Colonic mucosa (tissue), 4 donors: ENCODE results near the gene HAUS2. TPM values are rescaled to one million over a fixed set of nuclear protein-coding genes. Genes with fewer than 3 reads are reported as not detected.
"Not testable (repeated sequence)": the region's sequence is repeated elsewhere in the genome, so short reads cannot be mapped to it uniquely, and the experiment has no call there.

Source experiments
- DNase-seq: peaks from one replicate; pipeline ENCODE4 v3.0.0-alpha.2; 2020
- H3K27ac ChIP-seq: fragments of 200-600 bp; one replicate; pipeline ENCODE4 v1.8.0; 2021
- H3K27me3 ChIP-seq: fragments of 200-600 bp; one replicate; pipeline ENCODE4 v1.8.0; 2021
- H3K36me3 ChIP-seq: fragments of 200-600 bp; one replicate; pipeline ENCODE4 v1.8.0; 2021
- H3K4me1 ChIP-seq: fragments of 200-600 bp; one replicate; pipeline ENCODE4 v1.8.0; 2021; ENCODE audit warnings: mild to moderate bottlenecking
- H3K4me3 ChIP-seq: fragments of 200-600 bp; one replicate; pipeline ENCODE4 v1.8.0; 2021
- H3K9ac ChIP-seq, 2 donors: one replicate each; pipeline ENCODE4 v1.7.0; 2013; ENCODE audit warnings: control low read depth in 2 of 2, low read depth in 2 of 2, low read length in 2 of 2
- H3K9me3 ChIP-seq: fragments of 200-600 bp; one replicate; pipeline ENCODE4 v1.8.0; 2021
- intact Hi-C: fragments of 100-400 bp; cut with DNase I; formaldehyde crosslinking; loops from one replicate; pipeline ENCODE4 v1.14.1; 2022
- total RNA-seq, 2 donors: library from RNA; stranded (reverse); fragmentation: NEBNext Ultra II Directional in 1 of 2; extraction: Animal tissue kit (Norgen Biotek cat#: 25700) in 1 of 2; gene quantifications; one replicate each; pipeline ENCODE4 v1.2.1, GENCODE V29; 2021
- TF ChIP-seq, protein P1 (sequence below): fragments of 200-600 bp; IDR thresholded peaks from one replicate; pipeline ENCODE4 v1.8.0; 2022; ENCODE audit warnings: antibody characterized with exemption, mild to moderate bottlenecking
- donor health status: healthy.
- donor health status: DM: no; HTN: no; CAD: no.
- donor health status: DM: no; HTN: no; CAD: no.

The HAUS2 gene
- total RNA-seq, 2 donors from 2014 or later: 16.0 to 21.3 TPM

DNA sequence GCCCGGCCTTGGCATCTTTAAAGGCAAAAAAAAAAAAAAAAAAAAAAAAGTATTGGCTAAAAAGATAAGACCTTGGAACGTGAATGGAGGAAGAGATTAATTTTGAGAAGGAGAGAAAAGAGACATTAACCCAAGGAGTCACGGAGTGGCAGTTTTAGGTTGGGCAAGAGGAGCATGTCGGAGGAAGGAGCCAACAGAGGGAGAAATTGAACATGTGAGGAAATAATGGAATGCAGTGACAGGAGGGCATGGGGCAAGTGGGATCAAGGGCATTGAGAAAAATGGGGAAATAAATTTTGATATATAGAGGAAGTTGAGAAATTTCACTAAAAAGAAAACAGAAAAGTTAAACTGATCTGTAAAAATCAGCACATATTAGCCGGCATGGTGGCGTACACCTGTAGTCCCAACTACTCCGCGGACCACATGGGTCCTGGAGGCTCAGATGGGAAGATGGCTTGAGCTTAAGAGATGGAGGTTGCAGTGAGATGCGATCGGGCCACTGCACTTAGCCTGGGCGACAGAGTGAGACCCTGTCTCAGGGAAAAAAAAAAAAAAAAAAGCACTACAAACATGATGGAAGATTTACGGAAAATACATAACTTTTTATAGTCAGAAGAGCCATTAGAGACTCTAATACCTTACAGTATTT, 1.2 kb downstream of the HAUS2 start:
- H3K4me1 ChIP-seq: no peaks in the 10 kb centered on the region
- no peaks in the 10 kb centered on the region for H3K9me3 ChIP-seq
- intact Hi-C loops: no loop called here
- DNase-seq: no peak
- no peak overlapping the region for H3K27ac ChIP-seq
- peak overlapping the region in 1 of 2 donors; percentile 28 for H3K9ac ChIP-seq
- H3K4me3 ChIP-seq: peak overlapping the region; percentile 73
- TF ChIP-seq, protein P1, sequence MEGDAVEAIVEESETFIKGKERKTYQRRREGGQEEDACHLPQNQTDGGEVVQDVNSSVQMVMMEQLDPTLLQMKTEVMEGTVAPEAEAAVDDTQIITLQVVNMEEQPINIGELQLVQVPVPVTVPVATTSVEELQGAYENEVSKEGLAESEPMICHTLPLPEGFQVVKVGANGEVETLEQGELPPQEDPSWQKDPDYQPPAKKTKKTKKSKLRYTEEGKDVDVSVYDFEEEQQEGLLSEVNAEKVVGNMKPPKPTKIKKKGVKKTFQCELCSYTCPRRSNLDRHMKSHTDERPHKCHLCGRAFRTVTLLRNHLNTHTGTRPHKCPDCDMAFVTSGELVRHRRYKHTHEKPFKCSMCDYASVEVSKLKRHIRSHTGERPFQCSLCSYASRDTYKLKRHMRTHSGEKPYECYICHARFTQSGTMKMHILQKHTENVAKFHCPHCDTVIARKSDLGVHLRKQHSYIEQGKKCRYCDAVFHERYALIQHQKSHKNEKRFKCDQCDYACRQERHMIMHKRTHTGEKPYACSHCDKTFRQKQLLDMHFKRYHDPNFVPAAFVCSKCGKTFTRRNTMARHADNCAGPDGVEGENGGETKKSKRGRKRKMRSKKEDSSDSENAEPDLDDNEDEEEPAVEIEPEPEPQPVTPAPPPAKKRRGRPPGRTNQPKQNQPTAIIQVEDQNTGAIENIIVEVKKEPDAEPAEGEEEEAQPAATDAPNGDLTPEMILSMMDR: no peak
- H3K36me3 ChIP-seq: no peaks in the 10 kb centered on the region
- no peaks in the 10 kb centered on the region for H3K27me3 ChIP-seq

DNA sequence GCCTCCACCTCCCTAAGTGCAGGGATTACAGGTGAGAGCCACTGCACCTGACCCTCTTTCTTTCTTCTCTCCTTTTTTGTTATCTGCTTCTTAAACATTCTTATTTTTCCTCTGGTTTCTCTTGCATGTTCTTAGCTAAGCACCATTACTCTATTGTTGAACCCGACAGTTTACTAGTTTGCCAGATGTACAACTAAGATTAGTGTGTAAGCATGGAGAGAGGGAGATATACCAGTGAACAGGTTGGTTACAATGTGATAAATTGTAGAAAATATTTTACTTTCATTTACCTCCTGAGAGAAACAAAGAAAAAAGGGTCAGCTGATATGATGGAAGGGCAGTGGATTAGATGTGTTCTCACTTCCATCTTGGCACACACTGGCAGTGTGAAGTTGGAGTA, 4.9 kb downstream of the HAUS2 start:
- no peaks in the 10 kb centered on the region for H3K36me3 ChIP-seq
- TF ChIP-seq, protein P1: no peak
- no peaks in the 10 kb centered on the region for H3K9me3 ChIP-seq
- intact Hi-C loops: no loop called here
- no peaks in the 10 kb centered on the region for H3K4me1 ChIP-seq
- no peaks in the 10 kb centered on the region for H3K27me3 ChIP-seq
- no peak overlapping the region for H3K27ac ChIP-seq
- H3K4me3 ChIP-seq: no peak overlapping the region
- DNase-seq: no peak
- H3K9ac ChIP-seq: no peak overlapping the region

DNA sequence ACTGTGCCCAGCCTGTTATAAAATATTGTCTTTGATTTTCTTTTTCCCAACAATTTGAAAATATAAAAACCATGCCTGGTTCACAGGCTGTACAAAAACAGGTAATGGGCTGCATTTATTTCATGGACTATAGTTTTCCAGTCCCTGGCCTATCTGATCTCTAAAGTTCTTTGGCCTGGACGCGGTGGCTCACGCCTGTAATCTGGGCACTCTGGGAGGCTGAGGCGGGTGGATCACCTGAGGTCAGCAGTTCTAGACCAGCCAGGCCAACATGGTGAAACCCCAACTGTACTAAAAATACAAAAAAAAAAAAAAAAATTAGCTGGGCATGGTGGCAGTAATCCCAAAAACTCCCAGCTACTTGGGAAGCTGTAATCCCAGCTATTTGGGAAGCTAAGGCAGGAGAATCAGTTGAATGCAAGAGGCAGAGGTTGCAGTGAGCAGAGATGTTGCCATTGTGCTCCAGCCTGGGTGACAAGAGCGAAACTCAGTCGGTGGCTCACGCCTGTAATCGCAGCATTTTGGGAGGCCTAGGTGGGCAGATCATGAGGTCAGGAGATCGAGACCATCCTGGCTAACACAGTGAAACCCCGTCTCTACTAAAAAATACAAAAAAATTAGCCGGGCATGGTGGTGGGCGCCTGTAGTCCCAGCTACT, 8.0 kb downstream of the HAUS2 start:
- H3K4me3 ChIP-seq, H3K4me1 ChIP-seq, H3K27me3 ChIP-seq, H3K27ac ChIP-seq, intact Hi-C loops, H3K9ac ChIP-seq, H3K36me3 ChIP-seq, H3K9me3 ChIP-seq, DNase-seq: not testable (repeated sequence)

DNA sequence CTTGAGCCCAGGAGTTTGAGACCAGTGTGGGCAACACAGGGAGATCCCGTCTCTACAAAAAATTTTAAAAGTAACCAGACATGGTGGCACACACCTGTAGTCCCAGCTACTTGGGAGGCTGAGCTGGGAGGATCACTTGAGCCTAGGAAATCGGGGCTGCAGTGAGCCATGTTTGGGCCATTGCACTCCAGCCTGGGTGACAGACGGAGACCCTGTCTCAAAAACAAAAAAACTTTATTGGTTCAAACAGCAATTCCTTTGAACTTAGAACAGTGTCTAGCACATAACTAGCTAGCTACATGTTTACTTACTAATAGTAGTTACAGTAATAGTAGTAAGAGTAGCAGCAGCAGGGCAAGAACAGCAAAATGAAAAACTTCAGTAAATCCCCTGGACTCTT, 10.1 kb downstream of the HAUS2 start:
- no peaks in the 10 kb centered on the region for H3K9me3 ChIP-seq
- H3K36me3 ChIP-seq: peaks cover 8% of the 10 kb centered on the region
- H3K4me3 ChIP-seq: no peak overlapping the region
- H3K4me1 ChIP-seq: no peaks in the 10 kb centered on the region
- intact Hi-C loops: no loop called here
- no peaks in the 10 kb centered on the region for H3K27me3 ChIP-seq
- TF ChIP-seq, protein P1: no peak
- H3K27ac ChIP-seq: no peak overlapping the region
- DNase-seq: no peak
- H3K9ac ChIP-seq: no peak overlapping the region

DNA sequence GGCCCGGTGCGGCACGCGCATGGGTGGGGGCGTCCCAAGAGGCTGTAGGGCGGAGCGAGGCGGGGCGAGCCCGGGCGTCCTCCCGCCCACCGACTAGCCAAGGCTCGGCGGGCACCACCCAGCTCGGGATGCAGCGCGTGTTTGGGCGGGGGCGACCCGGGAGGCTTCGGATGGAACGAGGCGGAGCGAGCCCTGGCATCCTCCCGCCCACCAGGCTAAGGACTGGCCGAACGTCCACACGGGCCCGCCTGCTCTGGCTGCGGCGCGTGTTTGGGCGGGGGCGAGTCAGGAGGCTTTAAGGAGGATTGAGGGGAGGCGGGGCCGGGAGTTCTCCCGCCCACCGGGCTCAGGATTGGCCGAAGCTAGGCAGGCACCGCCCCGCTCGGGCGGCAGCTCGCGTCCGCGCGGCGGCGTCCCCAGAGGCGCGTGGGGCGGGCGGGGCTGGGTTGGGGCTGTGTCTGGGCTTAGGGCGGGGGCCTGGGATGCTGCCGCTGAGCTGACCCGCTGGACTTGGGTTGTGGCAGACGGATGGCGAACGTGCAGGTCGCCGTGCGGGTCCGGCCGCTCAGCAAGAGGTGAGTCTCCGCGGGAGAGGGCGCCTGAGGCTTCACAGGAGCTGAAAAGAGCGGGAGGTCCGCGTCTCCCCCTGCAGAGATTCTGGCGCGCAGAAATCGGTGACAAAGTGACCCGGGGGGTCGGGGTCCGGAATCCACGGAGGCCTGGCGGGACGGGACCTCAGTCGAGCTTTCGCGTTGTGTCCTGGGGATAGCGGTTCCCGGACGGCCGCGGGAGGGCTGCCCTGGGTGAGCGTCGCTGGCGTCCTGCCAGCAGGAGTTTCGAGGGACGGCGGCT, 26.8 kb downstream of the HAUS2 start, which contains the start of gene STARD9:
Gene STARD9, plus strand, starts transcription at position 419 of the 852 bp plus-strand sequence. Its CDS starts 110 bp downstream, at position 529.
- TF ChIP-seq, protein P1: no peak
- Histone ChIP-seq H3K27me3 (no peaks in the 10 kb centered on the region), H3K4me3 (peak within 1 kb of the TSS; percentile 65), H3K9me3 (no peaks in the 10 kb centered on the region), H3K9ac (peak within 1 kb of the TSS; percentile 58 to 77), H3K36me3 (no peaks in the 10 kb centered on the region), H3K27ac (peak within 1 kb of the TSS; percentile 74), H3K4me1 (no peaks in the 10 kb centered on the region)
- intact Hi-C loops: no loop called here
- peak; percentile 98 for DNase-seq
